Measurements from ENCODE around the gene ZNF474.

DNA sequence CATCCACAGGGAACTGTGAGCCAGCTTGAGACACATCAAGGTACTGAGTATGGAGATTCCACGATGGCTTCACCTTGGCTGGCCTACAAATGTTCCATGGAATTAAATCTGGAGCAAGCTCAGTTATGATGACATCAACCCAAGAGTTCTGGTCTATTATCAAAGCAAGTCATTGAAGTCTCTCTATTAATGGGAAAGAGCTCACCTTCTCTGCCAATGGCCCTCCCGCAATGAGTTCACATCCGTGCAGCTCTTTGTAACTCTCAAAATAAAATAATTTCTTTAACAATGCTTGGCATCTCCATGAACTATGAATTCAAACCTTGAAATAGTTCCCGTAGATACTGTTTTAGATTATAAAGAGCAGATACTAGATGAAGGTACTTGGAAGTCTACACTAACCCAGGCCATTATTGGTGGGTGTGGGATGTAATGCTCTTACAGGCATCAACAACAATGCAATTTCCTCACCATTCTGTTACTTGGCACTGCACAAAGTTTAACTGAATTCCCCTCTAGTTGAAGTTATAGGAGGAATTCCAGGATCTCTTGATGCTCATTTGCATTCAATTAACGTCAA is 55.4 kb downstream of the ZNF474 start:
- TF ChIP-seq EZH2 (IDR thresholded peaks at IDR 0.05; ENCODE audit: insufficient read depth, low read length), result no peak
- TF ChIP-seq, protein P1, sequence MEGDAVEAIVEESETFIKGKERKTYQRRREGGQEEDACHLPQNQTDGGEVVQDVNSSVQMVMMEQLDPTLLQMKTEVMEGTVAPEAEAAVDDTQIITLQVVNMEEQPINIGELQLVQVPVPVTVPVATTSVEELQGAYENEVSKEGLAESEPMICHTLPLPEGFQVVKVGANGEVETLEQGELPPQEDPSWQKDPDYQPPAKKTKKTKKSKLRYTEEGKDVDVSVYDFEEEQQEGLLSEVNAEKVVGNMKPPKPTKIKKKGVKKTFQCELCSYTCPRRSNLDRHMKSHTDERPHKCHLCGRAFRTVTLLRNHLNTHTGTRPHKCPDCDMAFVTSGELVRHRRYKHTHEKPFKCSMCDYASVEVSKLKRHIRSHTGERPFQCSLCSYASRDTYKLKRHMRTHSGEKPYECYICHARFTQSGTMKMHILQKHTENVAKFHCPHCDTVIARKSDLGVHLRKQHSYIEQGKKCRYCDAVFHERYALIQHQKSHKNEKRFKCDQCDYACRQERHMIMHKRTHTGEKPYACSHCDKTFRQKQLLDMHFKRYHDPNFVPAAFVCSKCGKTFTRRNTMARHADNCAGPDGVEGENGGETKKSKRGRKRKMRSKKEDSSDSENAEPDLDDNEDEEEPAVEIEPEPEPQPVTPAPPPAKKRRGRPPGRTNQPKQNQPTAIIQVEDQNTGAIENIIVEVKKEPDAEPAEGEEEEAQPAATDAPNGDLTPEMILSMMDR (IDR thresholded peaks at IDR 0.05; ENCODE audit: insufficient read depth, low read depth, low read length), result no peak

Data from astrocyte (in vitro differentiated cells and primary cell).